Panc1 (cell line): ENCODE measurements around the gene PRSS33.

Source experiments
- CTCF ChIP-seq: fragments of 450-650 bp; IDR thresholded peaks from 2 replicates; pipeline ENCODE4 v1.5.1; 2017; ENCODE audit warnings: mild to moderate bottlenecking
- POLR2AphosphoS5 ChIP-seq: IDR thresholded peaks from 2 replicates; pipeline ENCODE4 v1.6.1; 2012; ENCODE audit warnings: mild to moderate bottlenecking, low read depth, low read length, moderate library complexity
- REST ChIP-seq, 2 experiments: IDR thresholded peaks; 2 replicates each; pipeline ENCODE4 v1.6.1; 2011 to 2012; ENCODE audit warnings: low read depth in 2 of 2, control low read depth in 1 of 2, low read length in 1 of 2, mild to moderate bottlenecking in 1 of 2, moderate library complexity in 1 of 2; ENCODE audit not compliant: insufficient read depth in 1 of 2
- SIN3A ChIP-seq: IDR thresholded peaks from 2 replicates; pipeline ENCODE4 v1.6.1; 2012; ENCODE audit warnings: low read depth, mild to moderate bottlenecking, low read length, moderate library complexity, borderline replicate concordance; ENCODE audit not compliant: insufficient read depth
- TCF7L2 ChIP-seq: IDR thresholded peaks from 2 replicates; pipeline ENCODE4 v1.6.1; 2011; ENCODE audit warnings: mild to moderate bottlenecking, low read depth, low read length, inconsistent platforms

GRCh38 chr16:2762711-2763110 is 24.6 kb downstream of the PRSS33 start:
- TF ChIP-seq CTCF (no peak), POLR2AphosphoS5 (no peak), SIN3A (no peak), REST (IDR thresholded peaks at IDR 0.05; ENCODE audit: insufficient read depth in 1 of 2, low read depth in 2 of 2, low read length in 1 of 2) (no peak), TCF7L2 (no peak)
